Right lobe of liver (tissue), 4 donors: ENCODE measurements around the gene BUD31.

Source experiments
- POLR2A ChIP-seq: fragments of 450-650 bp; IDR thresholded peaks from one replicate; pipeline ENCODE4 v1.6.1; 2017; ENCODE audit warnings: antibody characterized with exemption, mild to moderate bottlenecking
- TF ChIP-seq, protein P1 (sequence below), 4 donors: fragments of 200-600 bp in 3 of 4; fragments of 450-650 bp in 1 of 4; IDR thresholded peaks; one replicate each; pipeline versions ENCODE4 v1.5.1 to v1.8.0; 2016 to 2022; ENCODE audit warnings: antibody characterized with exemption in 4 of 4, mild to moderate bottlenecking in 2 of 4
- donor health status: DM: no; HTN: no; CAD: no.
- donor health status: DM: no; HTN: no; CAD: no.
- donor health status: DM: no; HTN: yes; CAD: no.

DNA sequence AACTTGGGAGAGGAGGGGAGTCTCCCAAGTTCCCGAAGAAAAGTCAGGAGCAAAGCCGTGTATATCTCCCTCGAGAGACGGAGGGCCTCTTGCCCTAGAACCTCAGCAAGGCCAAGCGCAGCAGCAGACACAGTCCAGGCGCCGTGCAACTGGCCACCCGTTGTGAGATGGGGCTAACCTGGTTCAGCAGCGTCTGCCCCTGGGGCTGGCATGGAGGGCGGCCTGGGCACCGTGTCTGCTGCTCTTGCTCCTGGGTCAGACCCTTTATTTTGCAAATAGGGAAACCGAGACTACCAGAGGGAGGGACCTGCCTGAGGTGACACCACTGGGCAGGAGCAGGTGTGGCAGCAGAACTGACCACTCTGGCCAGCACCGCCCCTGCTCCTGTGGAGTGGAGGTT is 43.8 kb downstream of the BUD31 start:
- TF ChIP-seq, protein P1, sequence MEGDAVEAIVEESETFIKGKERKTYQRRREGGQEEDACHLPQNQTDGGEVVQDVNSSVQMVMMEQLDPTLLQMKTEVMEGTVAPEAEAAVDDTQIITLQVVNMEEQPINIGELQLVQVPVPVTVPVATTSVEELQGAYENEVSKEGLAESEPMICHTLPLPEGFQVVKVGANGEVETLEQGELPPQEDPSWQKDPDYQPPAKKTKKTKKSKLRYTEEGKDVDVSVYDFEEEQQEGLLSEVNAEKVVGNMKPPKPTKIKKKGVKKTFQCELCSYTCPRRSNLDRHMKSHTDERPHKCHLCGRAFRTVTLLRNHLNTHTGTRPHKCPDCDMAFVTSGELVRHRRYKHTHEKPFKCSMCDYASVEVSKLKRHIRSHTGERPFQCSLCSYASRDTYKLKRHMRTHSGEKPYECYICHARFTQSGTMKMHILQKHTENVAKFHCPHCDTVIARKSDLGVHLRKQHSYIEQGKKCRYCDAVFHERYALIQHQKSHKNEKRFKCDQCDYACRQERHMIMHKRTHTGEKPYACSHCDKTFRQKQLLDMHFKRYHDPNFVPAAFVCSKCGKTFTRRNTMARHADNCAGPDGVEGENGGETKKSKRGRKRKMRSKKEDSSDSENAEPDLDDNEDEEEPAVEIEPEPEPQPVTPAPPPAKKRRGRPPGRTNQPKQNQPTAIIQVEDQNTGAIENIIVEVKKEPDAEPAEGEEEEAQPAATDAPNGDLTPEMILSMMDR (IDR thresholded peaks at IDR 0.05): no peak
- no peak for TF ChIP-seq POLR2A
